D721Med (cell line): ENCODE measurements around the gene ZIC5.
A peak's percentile ranks its signal among the peaks of the same experiment; 100 is the strongest.

Experiments
- DNase-seq: peaks from one replicate; pipeline ENCODE4 v3.0.0; 2011; ENCODE audit warnings: low spot score; ENCODE audit not compliant: insufficient read length
- FAIRE-seq: peaks from 2 replicates; lab custom pipeline; 2011; peaks lifted over from hg19 to GRCh38; lab: Jason Lieb, UNC
- CTCF ChIP-seq: IDR thresholded peaks from 2 replicates; pipeline ENCODE4 v1.5.1; 2012; ENCODE audit warnings: mild to moderate bottlenecking, control low read depth; ENCODE audit not compliant: insufficient read depth; ENCODE audit errors: missing control alignments

ZIC5 gene

GRCh38 chr13:99995589-99996380 is 24.2 kb upstream of the ZIC5 start:
- DNase-seq (no peak), FAIRE-seq (peak; percentile 35)
- no peak for TF ChIP-seq CTCF

- DNase-seq: no peak
Measured at GRCh38 chr13:99995104-99995588, 23.6 kb upstream of the ZIC5 start.

GRCh38 chr13:99994638-99995020 is 23.1 kb upstream of the ZIC5 start:
- FAIRE-seq (peak; percentile 73), DNase-seq (no peak)
- TF ChIP-seq CTCF: no peak

More at GRCh38 chr13:99995104-99995588, 23.6 kb upstream of the ZIC5 start:
- no peak for TF ChIP-seq CTCF
- peak; percentile 70 for FAIRE-seq

GRCh38 chr13:99993660-99994637 is 22.4 kb upstream of the ZIC5 start:
- FAIRE-seq (no peak), DNase-seq (no peak)
- no peak for TF ChIP-seq CTCF

- DNase-seq (no peak), FAIRE-seq (no peak)
- no peak for TF ChIP-seq CTCF
Measured at GRCh38 chr13:99992949-99993351, 21.4 kb upstream of the ZIC5 start.

GRCh38 chr13:99991828-99992775 is 20.5 kb upstream of the ZIC5 start:
- FAIRE-seq (no peak), DNase-seq (no peak)
- TF ChIP-seq CTCF: no peak
